HUDEP-2 (cell line): ENCODE results near the gene LRFN2.
A peak's percentile ranks its signal among the peaks of the same experiment; 100 is the strongest.

Source experiments
- DNase-seq, 76 experiments: peaks; one replicate each; lab custom pipeline; 2025; ENCODE audit not compliant: unreplicated experiment in 76 of 76; lab: John Stamatoyannopoulos, UW

LRFN2 gene

DNA sequence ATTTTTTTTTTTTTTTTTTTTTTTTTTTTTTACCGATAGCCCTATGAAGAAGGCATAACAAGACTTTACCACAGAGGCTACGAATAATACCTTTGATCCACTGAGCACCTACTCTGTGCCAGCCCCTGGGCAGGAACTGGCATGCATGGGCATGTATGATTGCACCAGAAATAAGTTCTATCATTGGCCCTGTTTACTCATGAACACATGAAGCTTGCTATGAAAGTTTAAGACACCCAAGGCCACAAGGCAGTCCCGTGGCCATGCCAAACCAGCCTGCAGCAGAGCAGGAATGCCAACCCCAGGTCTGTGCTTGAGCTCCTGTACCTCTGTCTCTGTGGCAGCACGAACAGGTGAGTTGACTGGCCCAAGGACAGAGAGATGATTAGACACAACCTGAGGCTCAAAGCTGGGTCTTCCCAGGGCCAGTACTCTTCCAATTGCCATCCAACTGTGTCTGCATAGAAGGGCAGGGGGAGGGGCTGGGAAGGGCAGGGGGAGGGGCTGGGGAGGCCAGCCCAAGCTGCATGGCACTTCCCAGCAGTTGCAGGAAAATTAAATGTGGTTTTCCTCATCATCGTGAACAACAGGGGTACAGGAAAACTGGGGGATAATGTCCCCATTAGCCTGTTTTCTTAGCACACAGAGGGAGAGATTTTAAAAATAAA lies 63.5 kb downstream of the LRFN2 start:
- no peak for DNase-seq

DNA sequence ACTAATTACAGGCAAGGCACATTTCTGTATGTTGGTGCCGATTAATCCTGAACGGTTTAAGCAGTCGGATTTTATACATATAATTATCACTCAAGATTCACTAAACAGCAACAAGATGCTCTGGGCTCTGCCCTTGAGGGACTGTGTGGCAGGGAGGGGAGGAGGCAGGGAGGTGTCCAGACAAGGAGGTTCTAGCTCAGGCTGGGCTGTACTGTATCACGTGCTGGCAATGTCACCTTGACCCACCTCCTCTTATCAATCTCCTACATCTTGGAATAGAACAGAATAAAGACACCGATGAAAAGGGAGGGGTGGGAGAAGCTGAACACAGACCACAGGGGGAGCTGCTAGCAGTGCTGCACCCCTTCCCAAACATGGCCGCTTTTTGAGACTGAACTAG lies 65.7 kb downstream of the LRFN2 start:
- DNase-seq = peak in 3 of 76 experiments; percentile 5 to 10 (median 9)

DNA sequence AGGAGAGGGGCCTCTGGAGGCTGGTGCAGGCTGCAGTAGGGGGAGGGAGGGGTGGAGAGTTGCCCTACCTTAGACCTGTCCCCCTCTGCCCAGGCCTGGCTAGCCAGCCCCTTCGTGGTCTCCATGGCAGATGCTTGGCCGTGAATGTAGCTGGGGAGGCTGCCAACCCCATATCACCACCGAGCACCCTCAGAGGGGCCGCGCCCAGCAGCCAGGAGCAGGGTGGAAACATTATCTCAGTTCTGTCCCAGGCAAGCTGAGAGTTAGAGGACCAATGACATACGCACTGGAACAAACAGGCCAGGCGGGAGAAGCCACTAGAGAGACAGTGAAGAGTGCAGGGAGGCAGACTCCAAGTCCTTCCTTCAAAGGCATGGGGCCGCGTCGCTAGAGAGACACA lies 66.5 kb downstream of the LRFN2 start:
- DNase-seq = peak; percentile 34 to 93 (median 80)

DNA sequence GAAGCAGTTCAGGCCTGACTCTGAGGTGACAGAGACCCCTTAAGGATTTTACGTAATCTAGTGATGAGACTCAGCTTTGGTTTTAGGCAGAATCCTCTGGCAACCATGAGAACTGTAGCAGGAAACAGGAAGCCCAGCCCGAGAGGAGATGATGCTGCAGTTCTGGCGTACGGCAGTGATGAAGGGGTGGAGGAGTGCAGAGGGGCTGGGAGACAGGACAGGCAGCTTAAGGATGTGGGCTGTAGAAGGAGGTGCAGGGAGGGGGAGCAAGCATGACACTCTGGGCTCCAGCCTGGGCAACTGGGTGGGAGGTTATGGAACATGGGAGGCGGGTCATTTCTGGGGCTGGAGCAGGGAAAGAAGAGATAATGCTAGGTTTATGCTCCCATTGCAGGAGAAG lies 67.1 kb downstream of the LRFN2 start:
- peak in 2 of 76 experiments; percentile 6 to 35 for DNase-seq

DNA sequence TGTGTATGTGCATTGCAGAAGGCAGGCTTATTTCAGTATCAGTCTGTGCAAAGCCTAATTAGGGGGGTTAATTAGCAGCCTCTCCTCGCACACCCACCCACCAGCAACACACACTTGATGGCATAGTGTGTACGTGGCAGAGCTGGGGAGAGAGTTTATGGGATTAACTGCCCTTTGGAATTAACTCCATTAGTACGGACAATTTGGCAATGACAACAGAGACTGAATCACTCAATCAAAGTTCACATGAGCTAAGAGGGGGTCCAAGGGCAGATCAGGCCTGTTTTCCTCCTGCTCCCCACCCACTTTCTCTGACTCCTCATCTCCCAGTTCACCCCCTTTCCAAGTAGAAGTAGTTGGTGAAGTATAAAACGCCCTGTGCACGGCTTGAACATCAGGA lies 69.5 kb downstream of the LRFN2 start:
- DNase-seq = no peak

DNA sequence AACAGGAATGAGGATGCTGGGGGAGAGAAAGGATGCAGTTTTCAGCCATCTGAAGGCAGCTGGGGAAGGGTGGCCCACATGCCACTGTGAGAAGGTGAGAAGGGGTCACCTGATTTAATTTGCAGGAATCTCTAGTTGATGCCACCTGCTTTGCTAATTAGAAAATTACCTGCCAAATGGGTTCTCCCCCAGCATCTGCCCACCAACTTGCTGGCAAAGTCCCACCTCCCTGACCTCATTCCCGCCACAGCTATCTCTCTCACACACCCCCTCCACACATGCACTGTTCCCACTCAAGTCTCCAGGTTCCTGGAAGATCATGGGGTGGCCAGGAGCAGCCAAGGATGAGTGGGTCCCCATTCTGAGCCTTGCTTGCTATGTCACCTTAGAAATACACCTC lies 70.7 kb downstream of the LRFN2 start:
- DNase-seq = no peak

DNA sequence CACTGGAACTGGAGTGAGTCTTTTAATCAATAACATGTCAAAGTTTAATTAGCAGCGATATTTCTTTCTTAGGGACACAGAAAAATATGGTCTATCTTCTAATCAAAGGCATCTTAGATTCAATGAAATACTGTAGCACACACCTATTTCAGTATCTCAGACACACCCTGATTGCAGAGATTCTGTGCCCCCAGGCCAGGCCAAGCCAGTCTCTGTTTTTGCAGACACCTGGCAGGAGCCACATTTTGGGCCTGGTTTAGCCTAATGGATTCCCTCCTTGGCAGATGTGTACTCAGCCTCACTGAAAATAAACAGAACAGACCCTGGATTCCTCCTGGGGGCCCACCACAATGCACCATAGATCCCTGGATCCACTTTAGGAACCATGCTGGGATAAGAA lies 74.8 kb downstream of the LRFN2 start:
- no peak for DNase-seq

DNA sequence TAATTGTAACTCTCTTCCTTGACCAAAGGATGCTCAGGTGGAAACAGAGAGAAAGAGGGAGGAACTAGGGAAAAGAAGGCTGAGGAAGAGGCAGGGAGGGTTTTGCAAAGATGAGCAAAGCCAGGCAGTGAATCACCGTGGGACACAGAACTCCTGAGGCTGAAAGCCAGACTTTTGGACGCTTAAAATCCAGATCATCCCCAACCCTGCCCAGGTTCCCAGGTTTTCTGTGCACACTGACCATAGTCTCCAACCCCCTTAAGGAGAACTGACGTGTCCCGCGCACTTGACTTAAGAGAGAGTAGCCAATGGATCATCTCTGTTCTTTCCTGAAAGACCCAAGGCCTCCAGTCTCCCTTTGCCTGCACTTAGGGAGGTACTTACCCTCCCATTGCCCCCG lies 75.3 kb downstream of the LRFN2 start:
- no peak for DNase-seq

DNA sequence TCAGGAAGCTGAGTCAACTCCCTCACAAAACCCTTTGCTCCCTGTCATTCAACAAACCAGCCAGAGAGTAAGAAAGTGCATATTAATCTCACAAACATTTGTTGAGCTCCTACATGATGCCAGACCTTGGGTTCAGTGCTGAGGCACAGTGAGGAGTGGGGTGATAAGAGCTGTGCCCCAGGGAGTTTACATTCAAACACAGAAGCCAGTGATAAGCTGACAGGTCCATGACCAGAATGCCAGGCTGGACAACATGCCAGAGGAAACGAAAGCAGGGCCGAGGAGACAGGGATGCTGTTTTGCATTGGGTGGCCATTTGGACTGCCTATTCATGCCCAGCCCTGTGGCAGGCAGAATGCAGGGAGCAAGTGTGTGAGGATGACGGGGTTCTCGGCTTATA lies 76.7 kb downstream of the LRFN2 start:
- DNase-seq = no peak

DNA sequence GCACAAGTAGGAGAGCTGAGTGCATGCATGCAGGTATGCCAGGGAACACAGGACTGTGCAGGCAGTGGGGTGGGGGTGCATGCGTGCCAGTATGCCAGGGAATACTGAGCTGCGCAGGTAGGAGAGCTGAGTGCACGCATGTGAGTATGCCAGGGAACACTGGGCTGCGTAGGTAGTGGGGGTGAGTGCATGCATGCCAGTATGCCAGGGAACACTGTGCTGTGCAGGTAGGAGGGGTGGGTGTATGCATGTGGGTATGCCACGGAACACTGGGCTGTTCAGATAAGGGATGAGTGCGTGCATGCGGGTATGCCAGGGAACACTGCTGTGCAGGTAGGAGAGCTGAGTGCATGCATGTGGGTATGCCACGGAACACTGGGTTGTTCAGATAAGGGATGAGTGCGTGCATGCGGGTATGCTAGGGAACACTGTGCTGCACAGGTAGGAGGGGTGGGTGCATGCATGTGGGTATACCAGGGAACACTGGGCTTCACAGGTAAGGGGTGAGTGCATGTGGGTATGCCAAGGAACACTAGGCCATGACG lies 77.4 kb downstream of the LRFN2 start:
- DNase-seq = no peak

DNA sequence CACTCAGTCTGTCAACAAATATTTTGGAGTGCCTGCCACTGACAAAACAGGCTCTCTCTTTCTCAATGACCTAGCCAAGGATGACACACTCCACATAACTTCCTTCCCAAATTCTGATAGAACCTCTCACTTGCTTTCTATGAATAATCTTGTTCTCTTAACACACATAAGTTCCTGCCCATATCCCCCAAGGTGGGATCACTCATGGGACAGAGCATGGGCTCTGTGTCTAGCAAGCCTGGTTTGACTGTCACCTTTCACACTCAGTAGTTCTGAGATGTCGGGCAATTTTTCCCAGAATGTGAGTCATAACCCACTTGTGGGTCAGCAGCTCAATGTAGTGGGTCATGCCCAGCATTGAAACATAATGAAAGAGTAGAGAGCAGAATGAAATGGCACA lies 78.1 kb downstream of the LRFN2 start:
- DNase-seq = no peak

DNA sequence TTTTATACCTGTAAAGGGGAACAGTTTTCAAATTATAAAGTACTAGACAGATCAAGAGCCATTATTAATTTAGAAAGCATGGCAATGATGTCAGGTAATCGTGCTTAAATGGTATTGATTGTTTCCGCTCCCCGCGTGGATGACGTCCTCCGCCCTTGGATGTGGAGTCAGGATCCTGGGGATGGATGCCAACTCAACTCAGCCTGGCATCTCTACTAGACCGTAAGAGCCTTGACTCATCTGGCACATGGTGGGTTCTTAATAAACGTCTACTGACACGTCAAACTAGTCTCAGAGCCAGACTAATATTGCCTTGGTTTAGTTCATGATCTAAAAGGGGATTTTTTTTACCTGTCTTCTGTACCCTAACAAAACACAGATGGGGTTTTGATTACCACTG lies 80.2 kb downstream of the LRFN2 start:
- no peak for DNase-seq

DNA sequence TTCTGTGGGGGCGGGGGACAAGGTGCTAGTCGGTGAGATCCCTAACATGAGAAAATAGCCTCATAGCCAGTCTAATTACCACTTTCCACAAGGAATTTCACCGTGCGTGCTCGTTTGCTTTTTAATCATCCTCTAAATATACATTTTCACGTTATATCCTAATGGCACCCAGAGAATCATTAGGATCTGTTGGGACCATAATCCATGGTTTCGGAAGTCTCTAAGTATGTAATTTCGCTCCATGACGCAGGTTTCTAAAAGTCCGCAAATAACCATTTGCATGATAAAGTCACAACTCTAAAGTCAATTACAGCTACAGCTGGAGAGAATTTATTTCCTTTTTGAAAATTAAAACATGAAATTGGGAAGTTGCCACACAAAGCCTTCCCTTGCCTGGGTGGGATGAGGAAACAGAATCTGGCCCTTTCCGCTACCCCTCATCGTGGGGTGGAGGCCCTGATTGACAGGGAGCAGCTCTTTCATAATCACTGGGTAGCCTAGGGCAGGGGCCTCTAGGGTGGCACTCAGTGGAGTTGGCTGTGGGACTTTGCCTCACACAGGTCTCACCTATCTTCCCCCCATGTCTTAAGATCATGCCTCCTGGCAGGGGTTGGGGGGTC lies 81.9 kb downstream of the LRFN2 start:
- no peak for DNase-seq

DNA sequence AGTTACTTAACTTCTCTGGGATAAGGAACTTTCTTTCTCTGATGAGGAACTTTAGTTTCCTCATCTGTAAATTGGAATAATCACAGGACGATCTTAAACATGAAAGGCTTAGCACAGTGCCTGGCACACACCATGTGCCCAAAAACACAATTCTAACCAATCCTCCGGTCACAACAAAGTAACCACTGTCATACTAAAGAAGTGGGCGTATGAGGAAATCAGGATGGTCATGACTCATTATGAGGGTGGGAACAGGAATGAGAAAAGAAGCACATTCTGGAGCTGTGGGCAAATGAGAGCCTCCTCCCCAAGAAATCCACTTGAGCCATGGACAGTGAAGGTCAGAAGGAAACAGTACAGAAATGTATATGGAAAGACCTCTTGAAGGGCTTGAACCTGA lies 82.9 kb downstream of the LRFN2 start:
- DNase-seq = no peak

DNA sequence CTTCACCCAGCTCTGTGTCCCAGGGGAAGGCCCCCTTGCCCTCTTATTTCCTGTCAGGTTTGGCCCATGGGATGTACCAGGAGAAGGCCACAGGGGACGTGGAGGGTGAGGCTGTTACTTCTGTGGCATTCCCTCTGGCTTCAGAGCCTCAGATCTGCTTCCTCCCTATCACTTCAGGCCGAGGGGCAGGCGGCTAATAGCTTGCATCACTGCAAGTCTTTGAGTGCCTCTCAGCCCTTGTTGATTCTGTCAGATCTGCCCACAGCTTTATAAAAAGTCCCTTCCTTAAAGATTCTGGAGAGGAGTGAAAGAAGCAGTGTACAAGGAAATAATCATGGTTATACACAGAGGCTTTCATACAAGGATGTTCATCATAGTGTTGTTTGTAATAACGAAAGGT lies 86.9 kb downstream of the LRFN2 start:
- no peak for DNase-seq

DNA sequence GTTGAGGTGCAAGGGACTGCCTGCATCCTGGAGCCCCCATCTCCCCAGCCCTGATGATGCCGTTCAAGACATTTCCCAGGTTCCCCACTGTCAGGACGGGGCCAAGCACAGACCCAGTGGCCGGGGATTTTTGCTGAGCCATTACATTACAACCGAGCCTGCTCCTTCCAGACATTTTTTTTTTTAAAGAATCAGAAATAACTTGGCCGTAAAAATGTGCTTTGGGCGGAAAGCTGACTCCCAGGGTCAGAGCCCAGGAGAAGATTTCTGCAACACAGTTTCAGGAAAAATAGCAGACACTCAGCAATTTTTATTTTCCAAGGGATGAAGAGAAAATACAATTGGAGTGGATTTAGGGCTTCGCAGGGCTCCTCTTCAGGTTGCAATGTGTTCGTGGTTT lies 87.9 kb downstream of the LRFN2 start:
- DNase-seq = no peak

DNA sequence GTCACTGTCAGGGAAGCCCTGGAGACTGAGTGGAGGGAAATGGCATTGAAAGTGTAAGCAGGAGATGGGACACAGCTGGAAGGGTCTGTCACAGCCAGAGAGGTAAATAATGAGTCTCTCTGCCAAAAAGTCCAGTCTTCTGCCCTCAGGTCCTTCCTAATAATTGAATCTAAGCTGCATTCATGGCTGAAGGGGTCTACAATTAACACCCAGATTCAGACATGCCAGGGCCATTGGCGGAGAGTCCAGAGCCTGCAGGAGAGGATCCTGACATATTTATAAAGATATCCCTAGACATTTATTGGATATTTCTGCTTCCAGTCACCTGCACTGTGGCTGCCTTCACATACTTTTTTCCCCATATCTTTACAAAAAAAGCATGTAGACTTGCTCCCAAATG lies 89.0 kb downstream of the LRFN2 start:
- DNase-seq = no peak

DNA sequence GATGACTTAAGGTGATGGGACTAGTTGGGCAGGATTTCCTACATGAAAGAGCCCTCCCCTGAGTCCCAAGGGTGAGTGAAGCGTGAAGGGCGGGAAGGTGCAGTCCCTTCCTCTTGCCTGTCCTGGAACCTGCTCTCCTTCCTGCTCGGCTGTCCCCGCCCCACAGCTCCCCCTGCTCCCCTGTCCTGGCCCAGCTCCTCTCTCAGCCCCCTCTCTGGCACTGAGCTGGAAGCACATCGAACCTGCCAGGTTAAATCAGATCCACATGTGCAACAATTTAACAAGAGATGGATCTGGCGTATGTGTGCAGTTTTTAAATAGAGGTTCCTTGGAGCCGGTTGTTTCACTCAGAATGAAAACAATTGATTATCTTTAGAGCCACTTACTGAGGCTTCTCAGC lies 95.0 kb downstream of the LRFN2 start:
- no peak for DNase-seq

DNA sequence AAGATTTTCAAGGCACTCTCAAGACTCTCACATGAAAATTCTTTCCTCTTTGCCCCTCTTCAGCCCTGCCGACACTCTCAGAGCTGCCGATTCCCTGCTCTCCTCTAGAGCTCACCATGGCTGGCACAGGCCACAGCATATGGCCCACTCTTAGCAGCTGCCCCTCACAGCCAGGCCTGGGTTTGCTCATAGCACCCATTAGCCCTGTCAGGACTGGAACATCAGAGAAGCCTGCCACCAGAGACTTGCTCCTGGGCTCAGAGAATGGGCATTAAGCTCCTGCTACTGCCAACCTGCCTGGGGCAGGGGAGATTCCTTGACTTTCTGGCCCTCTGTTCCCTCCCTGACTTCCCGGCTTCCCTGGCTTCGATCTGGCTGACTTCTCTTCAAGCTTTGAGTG lies 96.7 kb downstream of the LRFN2 start:
- DNase-seq = no peak

DNA sequence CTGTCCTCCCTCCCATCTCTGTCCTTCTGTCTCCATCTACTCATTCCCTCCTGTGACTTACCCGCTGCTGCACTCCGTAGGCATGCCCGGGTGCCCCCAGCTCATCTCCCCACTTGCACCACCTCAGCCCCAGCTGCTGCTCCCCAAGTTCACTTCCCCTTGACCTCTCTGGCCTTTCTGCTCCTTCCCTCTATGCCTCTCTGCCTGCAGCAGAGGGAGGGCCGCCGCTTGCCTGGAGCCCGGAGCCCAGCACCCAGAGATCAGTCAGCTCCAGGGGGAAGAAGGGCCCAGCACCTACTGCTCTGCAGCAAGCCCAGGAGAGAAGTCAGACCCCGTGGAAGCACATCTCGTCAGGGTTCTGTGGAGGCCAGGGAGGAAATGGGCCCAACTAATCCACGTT lies 97.4 kb downstream of the LRFN2 start:
- DNase-seq = no peak

DNA sequence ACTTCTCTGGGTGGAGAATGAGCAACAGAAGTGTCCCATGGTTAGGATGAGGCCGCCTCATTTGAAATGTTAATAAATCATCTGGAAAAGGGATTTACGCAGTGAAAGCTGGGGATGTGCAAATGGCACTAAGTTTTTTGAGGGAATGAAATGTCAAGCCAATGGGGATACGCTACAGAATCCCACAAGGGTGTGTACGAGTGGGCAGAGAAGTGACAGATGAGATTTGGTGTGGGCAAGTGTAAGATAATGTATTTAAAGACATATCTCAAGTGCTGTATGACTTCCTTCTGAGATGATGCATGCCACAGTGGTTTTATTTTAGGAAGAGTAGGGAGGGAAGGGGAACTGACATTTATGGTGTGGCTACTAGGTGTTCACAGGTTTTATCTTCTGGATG lies 100.6 kb downstream of the LRFN2 start:
- DNase-seq = no peak

DNA sequence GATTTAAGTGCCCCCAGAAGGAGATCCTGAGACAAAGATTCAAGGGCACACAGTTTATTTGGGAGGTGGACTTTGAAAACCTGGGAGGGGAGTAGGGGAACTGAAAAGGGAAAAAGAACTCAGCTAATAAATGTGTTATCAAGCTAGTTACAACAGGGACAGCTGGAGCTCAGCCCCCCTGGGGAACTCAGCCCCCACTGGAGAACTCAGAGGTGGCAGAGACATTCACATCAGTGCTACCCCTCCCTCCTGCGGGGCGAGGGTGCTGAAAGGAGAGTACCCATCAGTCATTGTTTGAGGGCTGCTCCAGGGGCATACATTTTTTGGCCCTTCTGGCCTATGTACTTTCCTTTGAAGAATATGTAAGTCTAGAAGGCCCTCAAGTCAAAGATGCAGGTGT lies 101.4 kb downstream of the LRFN2 start:
- no peak for DNase-seq

DNA sequence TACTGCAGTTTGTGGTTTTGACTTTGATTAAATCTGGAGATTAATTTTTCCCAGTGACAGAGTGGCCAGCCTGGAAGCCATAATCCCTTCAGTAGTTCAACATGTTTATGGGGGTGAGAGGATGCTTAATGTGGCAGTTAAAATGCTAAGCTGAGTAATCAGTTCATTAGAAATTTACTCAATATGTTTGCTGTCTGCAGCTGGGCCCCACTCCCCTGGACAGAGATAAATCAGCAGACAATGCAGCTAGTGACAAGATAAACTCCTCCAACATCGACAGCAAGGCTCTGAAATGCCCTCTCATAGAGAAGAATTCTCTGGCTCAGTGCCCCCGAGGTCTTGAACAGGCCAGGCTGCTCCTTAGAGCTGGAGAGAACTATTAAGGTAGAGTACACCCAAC lies 101.9 kb downstream of the LRFN2 start:
- no peak for DNase-seq
